Kidney (tissue), 14 donors: Measurements from ENCODE around the gene GFOD1. TPM values are rescaled to one million over a fixed set of nuclear protein-coding genes. Genes with fewer than 3 reads are reported as not detected.

Experiments used
- DNase-seq, 5 donors: peaks; one replicate each; pipeline ENCODE4 v3.0.0-alpha.2; 2013 to 2020
- FAIRE-seq: peaks from 2 replicates; lab custom pipeline; 2012; peaks lifted over from hg19 to GRCh38; lab: Jason Lieb, UNC
- H3K27ac ChIP-seq, 2 donors: one replicate each; pipeline ENCODE4 v1.7.0; 2013; ENCODE audit warnings: low read depth in 2 of 2, low read length in 2 of 2, inconsistent platforms in 1 of 2
- H3K27me3 ChIP-seq: one replicate; pipeline ENCODE4 v1.7.1; 2013; ENCODE audit warnings: low read length, inconsistent platforms; ENCODE audit not compliant: control insufficient read depth, insufficient read depth
- H3K36me3 ChIP-seq, 3 donors: one replicate each; pipeline versions ENCODE4 v1.7.0 to v1.7.1; 2013; ENCODE audit warnings: low read length in 3 of 3, control low read depth in 1 of 3, inconsistent platforms in 1 of 3; ENCODE audit not compliant: insufficient read depth in 3 of 3, control insufficient read depth in 2 of 3
- H3K4me1 ChIP-seq, 3 donors: one replicate each; pipeline versions ENCODE4 v1.7.0 to v1.7.1; 2013; ENCODE audit warnings: low read length in 3 of 3, inconsistent platforms in 1 of 3, low read depth in 1 of 3; ENCODE audit not compliant: control insufficient read depth in 2 of 3, insufficient read depth in 2 of 3
- H3K4me3 ChIP-seq, 3 donors: one replicate each; pipeline versions ENCODE4 v1.7.0 to v1.8.1; 2013; ENCODE audit warnings: low read length in 3 of 3, control low read depth in 1 of 3, inconsistent platforms in 1 of 3
- H3K9ac ChIP-seq, 3 donors: one replicate each; pipeline versions ENCODE4 v1.7.0 to v1.7.1; 2013; ENCODE audit warnings: low read length in 3 of 3, control low read depth in 1 of 3, inconsistent platforms in 1 of 3
- H3K9me3 ChIP-seq, 3 donors: one replicate each; pipeline versions ENCODE4 v1.7.0 to v1.7.1; 2013; ENCODE audit warnings: low read length in 3 of 3, control low read depth in 1 of 3, inconsistent platforms in 1 of 3; ENCODE audit not compliant: control insufficient read depth in 2 of 3, insufficient read depth in 1 of 3
- intact Hi-C: fragments of 100-400 bp; cut with DNase I; formaldehyde crosslinking; loops from one replicate; pipeline ENCODE4 v1.11.1; 2022
- polyA plus RNA-seq: library from polyadenylated mRNA; stranded (reverse); fragments of 350-450 nt; fragmentation: Illumina TruSeq; extraction: RNeasy Lipid Tissue Mini Kit (QIAGEN cat#74804); gene quantifications from one replicate; pipeline ENCODE4 v1.2.3, GENCODE V29; 2014; ENCODE audit warnings: low read depth, low replicate concordance; ENCODE audit not compliant: insufficient read depth
- total RNA-seq: library from RNA; stranded (reverse); fragmentation: NEBNext Ultra II Directional; extraction: Animal tissue kit (Norgen Biotek cat#: 25700); gene quantifications from one replicate; pipeline ENCODE4 v1.2.1, GENCODE V29; 2021
- TF ChIP-seq, protein P1 (sequence below): IDR thresholded peaks from 3 replicates; pipeline ENCODE4 v1.5.1; 2012; ENCODE audit warnings: mild to moderate bottlenecking, moderate library complexity, borderline replicate concordance; ENCODE audit not compliant: insufficient read depth; ENCODE audit errors: extremely low read depth
- donor health status: control.
- donor health status: control.
- donor health status: control.
- donor health status: control.
- donor health status: control.
- donor health status: DM: yes; HTN: yes; CAD: no.
- donor health status: Normal renal cell carcinoma (clear cell type).

The GFOD1 gene
- total and polyA plus RNA-seq, 2 donors from 2014 or later: 2.1 to 14.6 TPM

- TF ChIP-seq, protein P1, sequence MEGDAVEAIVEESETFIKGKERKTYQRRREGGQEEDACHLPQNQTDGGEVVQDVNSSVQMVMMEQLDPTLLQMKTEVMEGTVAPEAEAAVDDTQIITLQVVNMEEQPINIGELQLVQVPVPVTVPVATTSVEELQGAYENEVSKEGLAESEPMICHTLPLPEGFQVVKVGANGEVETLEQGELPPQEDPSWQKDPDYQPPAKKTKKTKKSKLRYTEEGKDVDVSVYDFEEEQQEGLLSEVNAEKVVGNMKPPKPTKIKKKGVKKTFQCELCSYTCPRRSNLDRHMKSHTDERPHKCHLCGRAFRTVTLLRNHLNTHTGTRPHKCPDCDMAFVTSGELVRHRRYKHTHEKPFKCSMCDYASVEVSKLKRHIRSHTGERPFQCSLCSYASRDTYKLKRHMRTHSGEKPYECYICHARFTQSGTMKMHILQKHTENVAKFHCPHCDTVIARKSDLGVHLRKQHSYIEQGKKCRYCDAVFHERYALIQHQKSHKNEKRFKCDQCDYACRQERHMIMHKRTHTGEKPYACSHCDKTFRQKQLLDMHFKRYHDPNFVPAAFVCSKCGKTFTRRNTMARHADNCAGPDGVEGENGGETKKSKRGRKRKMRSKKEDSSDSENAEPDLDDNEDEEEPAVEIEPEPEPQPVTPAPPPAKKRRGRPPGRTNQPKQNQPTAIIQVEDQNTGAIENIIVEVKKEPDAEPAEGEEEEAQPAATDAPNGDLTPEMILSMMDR: peak; percentile 68
- H3K4me3 ChIP-seq: no peak overlapping the region
- peaks cover 0 to 12% (median 2%) of the 10 kb centered on the region in 3 donors for H3K4me1 ChIP-seq
- no peak overlapping the region for H3K27ac ChIP-seq
- no peak overlapping the region for H3K9ac ChIP-seq
- intact Hi-C loops: loop anchor here (10.0 kb wide), 1 partner anchor 203 kb away; no protein-coding TSS in a partner anchor
- H3K36me3 ChIP-seq: no peaks in the 10 kb centered on the region
- no peaks in the 10 kb centered on the region for H3K9me3 ChIP-seq
- no peak for FAIRE-seq
- DNase-seq: peak in 1 of 5 donors; percentile 33
- H3K27me3 ChIP-seq: no peaks in the 10 kb centered on the region
Measured at GRCh38 chr6:13331516-13332348, 155.7 kb downstream of the GFOD1 start.

DNA sequence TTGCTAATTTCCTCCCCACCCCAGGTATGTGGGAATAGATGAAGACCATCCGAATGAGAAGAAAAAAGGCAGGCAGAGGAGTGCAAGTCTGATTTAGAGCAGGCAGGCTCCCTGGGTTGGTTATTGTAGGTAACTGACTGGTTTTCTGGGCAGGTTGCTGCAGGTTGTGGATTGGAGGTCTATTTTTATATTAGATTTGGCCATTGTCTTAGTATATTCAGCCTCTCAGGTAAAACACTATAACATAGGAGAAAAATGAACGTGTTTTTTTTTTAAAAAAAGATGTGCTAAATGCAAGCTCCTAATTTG, 158.6 kb downstream of the GFOD1 start:
- intact Hi-C loops: loop anchor here (5.0 kb wide), 1 partner anchor 417 kb away; no protein-coding TSS in a partner anchor
- Histone ChIP-seq H3K9me3 (no peaks in the 10 kb centered on the region), H3K9ac (peak overlapping the region; percentile 12 to 95 (median 66)), H3K36me3 (peaks cover 0 to 2% (median 0%) of the 10 kb centered on the region in 3 donors), H3K4me1 (peaks cover 0 to 12% (median 0%) of the 10 kb centered on the region in 3 donors), H3K27ac (peak overlapping the region; percentile 89 to 92), H3K27me3 (no peaks in the 10 kb centered on the region), H3K4me3 (peak overlapping the region; percentile 68 to 98 (median 74))
- DNase-seq (no peak), FAIRE-seq (no peak)
- TF ChIP-seq, protein P1: no peak

GRCh38 chr6:13328076-13328874, 159.1 kb downstream of the GFOD1 start, which contains the start of gene TBC1D7:
Gene TBC1D7, minus strand, starts transcription at chr6:13328537. Its CDS starts 1,639 bp downstream, at chr6:13326898.
- FAIRE-seq (no peak), DNase-seq (peak; percentile 95 to 97 (median 97))
- H3K9me3 ChIP-seq: no peaks in the 10 kb centered on the region
- TF ChIP-seq, protein P1: peak; percentile 11
- H3K27me3 ChIP-seq: no peaks in the 10 kb centered on the region
- H3K4me3 ChIP-seq: peak within 1 kb of the TSS; percentile 75 to 98 (median 92)
- H3K4me1 ChIP-seq: peaks cover 0 to 12% (median 0%) of the 10 kb centered on the region in 3 donors
- intact Hi-C loops: loop anchor here (5.0 kb wide), 1 partner anchor 416 kb away; no protein-coding TSS in a partner anchor
- H3K9ac ChIP-seq: peak within 1 kb of the TSS; percentile 72 to 97 (median 85)
- peak within 1 kb of the TSS; percentile 89 to 92 for H3K27ac ChIP-seq
- H3K36me3 ChIP-seq: peaks cover 0 to 2% (median 0%) of the 10 kb centered on the region in 3 donors
